Frontal cortex (tissue), 4 donors: ENCODE data around the gene INSYN2B. TPM values are rescaled to one million over a fixed set of nuclear protein-coding genes. Genes with fewer than 3 reads are reported as not detected.

Experiments
- DNase-seq, 2 donors: peaks; one replicate each; pipeline ENCODE4 v3.0.0; 2012; ENCODE audit warnings: low spot score in 2 of 2
- FAIRE-seq: peaks from 2 replicates; lab custom pipeline; 2012; peaks lifted over from hg19 to GRCh38; lab: Jason Lieb, UNC
- small RNA-seq: library from RNA; depleted of rRNA; stranded (forward); fragments of <200 nt; gene quantifications from one replicate; pipeline ENCODE3, GENCODE V24; 2014
- total RNA-seq: library from RNA; depleted of rRNA; stranded (reverse); fragments of >200 nt; gene quantifications from one replicate; pipeline ENCODE4 v1.2.3, GENCODE V29; 2014
- donor health status: control.
- donor health status: control.
- donor health status: control.

Gene INSYN2B
- total RNA-seq, 1 donor from 2014 or later: 0.82 TPM

DNA sequence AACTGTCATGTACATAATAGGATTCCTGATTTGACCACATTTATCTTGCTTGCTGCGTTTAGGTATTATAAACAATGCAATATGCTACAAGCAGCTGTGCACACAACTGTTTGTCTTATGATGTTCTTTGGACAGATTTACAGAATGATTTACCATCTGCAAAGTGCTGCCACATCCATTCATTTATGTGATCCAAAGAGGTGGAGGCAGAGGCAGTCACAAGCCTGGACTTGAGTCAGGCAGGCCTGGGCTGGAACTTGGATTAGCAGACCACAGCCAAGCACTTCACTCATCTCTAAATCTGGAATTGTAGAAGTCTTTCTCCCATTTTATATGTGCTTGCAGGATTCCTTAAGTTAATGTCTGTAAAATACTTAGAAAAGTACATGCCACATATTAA lies 149.0 kb downstream of the INSYN2B start:
- DNase-seq: no peak
- no peak for FAIRE-seq

DNA sequence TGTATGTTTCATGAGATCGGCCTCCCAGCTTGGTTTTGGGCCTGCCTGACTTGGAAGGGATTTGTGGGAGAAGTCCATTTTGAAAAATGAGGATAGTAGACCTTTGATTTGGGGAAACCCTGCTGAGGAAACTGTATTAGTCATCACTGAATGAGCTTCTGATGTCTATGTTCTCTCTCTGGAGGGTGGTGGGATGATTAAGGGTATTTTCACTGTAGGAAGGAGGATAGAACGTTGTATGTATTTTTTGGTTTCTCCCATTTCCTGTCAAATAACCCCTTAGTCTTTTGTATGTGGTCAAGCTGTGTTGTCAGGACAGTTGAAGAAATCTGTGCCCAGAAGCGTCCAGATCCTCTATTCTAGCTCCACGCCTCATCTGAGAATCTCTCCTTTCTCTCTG lies 151.9 kb downstream of the INSYN2B start:
- FAIRE-seq (no peak), DNase-seq (no peak)

DNA sequence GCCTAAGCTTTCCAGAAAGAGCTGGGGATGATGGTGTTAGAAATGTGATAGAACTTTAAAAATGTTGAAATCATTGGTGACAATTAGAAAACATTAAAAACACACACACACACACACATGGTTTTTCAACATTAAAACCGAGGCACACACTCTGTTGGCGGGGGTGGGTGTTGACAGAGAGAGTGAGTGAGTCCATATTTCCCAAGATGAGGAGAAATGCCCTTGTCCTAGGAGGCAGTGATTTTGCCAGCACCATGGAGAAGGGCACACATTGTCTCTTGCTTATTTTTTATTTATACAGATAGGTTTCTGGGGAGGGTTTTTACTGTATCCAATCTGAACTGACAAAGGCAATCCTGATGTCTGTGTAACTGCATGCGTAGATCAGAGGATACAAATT lies 152.5 kb downstream of the INSYN2B start:
- DNase-seq: no peak
- FAIRE-seq: no peak

DNA sequence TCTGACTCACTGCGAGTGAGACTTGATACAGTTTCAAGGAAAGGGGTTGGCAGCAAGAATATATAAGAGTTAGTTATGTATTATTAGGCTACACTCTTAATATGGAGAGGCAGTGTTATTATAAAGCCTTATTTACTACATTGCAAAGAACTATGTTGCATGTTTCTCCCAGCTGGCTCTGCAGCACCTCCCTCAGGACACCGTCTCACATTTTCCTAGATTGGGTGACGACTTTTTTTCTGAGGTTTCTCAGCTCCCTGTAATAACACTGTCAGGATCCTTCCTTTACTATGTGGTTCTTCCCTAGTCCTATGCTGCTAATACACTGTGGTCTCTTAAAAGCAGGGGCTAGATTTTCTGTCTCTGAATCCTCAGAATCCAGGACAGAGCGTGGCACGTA lies 153.7 kb downstream of the INSYN2B start:
- FAIRE-seq: no peak
- no peak for DNase-seq

DNA sequence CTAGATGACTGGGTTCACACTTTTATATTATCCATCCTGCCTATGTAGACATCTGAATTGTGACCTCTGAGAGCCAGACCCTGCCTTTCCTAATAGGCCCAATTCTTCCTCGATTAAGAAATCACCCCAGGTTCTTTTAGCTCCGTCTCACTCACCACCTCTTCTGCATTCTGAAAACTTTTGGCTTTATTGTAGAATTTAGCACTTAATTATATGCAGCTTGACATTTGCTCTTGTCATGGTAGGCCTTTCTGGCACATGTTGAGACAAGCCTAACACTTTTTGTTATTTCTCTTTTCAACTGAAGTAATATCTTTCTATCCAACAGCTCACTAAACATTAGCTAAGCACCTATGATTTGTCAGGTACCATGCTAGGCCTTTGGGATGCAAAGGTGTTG lies 163.3 kb downstream of the INSYN2B start:
- FAIRE-seq (no peak), DNase-seq (no peak)

DNA sequence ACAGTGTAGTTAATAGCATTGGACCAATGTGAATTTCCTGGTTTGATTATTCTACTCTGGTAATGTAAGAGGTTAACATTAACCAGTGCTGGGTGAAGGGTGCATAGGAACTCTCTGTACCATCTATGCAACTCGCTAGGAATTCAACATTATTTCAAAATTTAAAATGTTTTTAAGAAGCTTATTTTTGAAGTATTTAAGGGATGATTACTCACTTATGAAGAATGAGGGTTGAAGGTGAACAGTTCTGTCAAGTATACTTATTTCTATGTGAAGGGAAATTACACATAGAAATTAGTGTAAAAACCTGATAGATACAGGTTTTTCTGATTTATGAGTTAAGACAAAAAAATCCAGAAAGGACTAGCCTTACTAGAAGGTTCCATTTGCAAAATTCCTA lies 165.8 kb downstream of the INSYN2B start:
- FAIRE-seq (no peak), DNase-seq (no peak)

Small RNA genes lying within 50 kb of the gene (small RNA-seq; reads per million reads assigned to genes)
- gene MIR378E: not detected

Other genes starting within 250 kb of the INSYN2B start
- not detected for gene FOXI1, start 125.4 kb upstream of the INSYN2B start, total RNA-seq